ENCODE data around the gene TMCC1.
"Not testable (repeated sequence)": the region's sequence is repeated elsewhere in the genome, so short reads cannot be mapped to it uniquely, and the experiment has no call there.

The TMCC1 gene

GRCh38 chr3:129727707-129728106, 165.8 kb downstream of the TMCC1 start:
- DNase-seq (ENCODE audit: low read depth) = no peak

- no peak for DNase-seq (ENCODE audit: low read depth)
Observed at GRCh38 chr3:129723558-129724324, 169.8 kb downstream of the TMCC1 start.

- no peak for DNase-seq (ENCODE audit: low read depth)
Observed at GRCh38 chr3:129722527-129722926, 171.0 kb downstream of the TMCC1 start.

- DNase-seq (ENCODE audit: low read depth) = no peak
Observed at GRCh38 chr3:129718201-129718600, 175.3 kb downstream of the TMCC1 start.

- DNase-seq (ENCODE audit: low read depth) = no peak
Observed at GRCh38 chr3:129715854-129716253, 177.7 kb downstream of the TMCC1 start.

GRCh38 chr3:129708328-129708861, 185.1 kb downstream of the TMCC1 start:
- DNase-seq (ENCODE audit: low read depth) = no peak

GRCh38 chr3:129705274-129705673, 188.2 kb downstream of the TMCC1 start:
- DNase-seq (ENCODE audit: low read depth) = no peak

- no peak for DNase-seq (ENCODE audit: low read depth)
Observed at GRCh38 chr3:129703913-129704312, 189.6 kb downstream of the TMCC1 start.

- DNase-seq (ENCODE audit: low read depth) = peak; percentile 6
Observed at GRCh38 chr3:129702934-129703712, 190.4 kb downstream of the TMCC1 start.

GRCh38 chr3:129701161-129701560, 192.3 kb downstream of the TMCC1 start:
- no peak for DNase-seq (ENCODE audit: low read depth)

- no peak for DNase-seq (ENCODE audit: low read depth)
Observed at GRCh38 chr3:129699612-129700011, 193.9 kb downstream of the TMCC1 start.

GRCh38 chr3:129699199-129699598, 194.3 kb downstream of the TMCC1 start:
- DNase-seq (ENCODE audit: low read depth) = no peak

- DNase-seq (ENCODE audit: low read depth) = no peak
Observed at GRCh38 chr3:129697229-129697969, 196.1 kb downstream of the TMCC1 start.

GRCh38 chr3:129696430-129696829, 197.1 kb downstream of the TMCC1 start:
- DNase-seq (ENCODE audit: low read depth) = not testable (repeated sequence)

GRCh38 chr3:129695230-129695629, 198.3 kb downstream of the TMCC1 start:
- no peak for DNase-seq (ENCODE audit: low read depth)

- no peak for DNase-seq (ENCODE audit: low read depth)
Observed at GRCh38 chr3:129694228-129694627, 199.3 kb downstream of the TMCC1 start.

- DNase-seq (ENCODE audit: low read depth) = no peak
Observed at GRCh38 chr3:129692743-129693142, 200.8 kb downstream of the TMCC1 start.

GRCh38 chr3:129690963-129691362, 202.5 kb downstream of the TMCC1 start:
- no peak for DNase-seq (ENCODE audit: low read depth)

GRCh38 chr3:129690406-129690805, 203.1 kb downstream of the TMCC1 start:
- peak; percentile 79 for DNase-seq (ENCODE audit: low read depth)

- DNase-seq (ENCODE audit: low read depth) = no peak
Observed at GRCh38 chr3:129689036-129689435, 204.5 kb downstream of the TMCC1 start.

- no peak for DNase-seq (ENCODE audit: low read depth)
Observed at GRCh38 chr3:129688271-129688895, 205.1 kb downstream of the TMCC1 start.

- DNase-seq (ENCODE audit: low read depth) = no peak
Observed at GRCh38 chr3:129687586-129688125, 205.9 kb downstream of the TMCC1 start.

All from ELR (cell line).